IMR-90 (cell line): ENCODE measurements around the gene DYRK3. TPM values are rescaled to one million over a fixed set of nuclear protein-coding genes. Genes with fewer than 3 reads are reported as not detected.
A peak's percentile ranks its signal among the peaks of the same experiment; 100 is the strongest.

Experiments used
- ELK1 ChIP-seq: fragments of 150-350 bp; IDR thresholded peaks from 2 replicates; pipeline ENCODE4 v1.6.1; 2016; ENCODE audit warnings: low read depth, mild to moderate bottlenecking, low read length, moderate library complexity, borderline replicate concordance
- POLR2A ChIP-seq: IDR thresholded peaks from 2 replicates; pipeline ENCODE4 v1.6.1; 2012; ENCODE audit warnings: mild to moderate bottlenecking, low read depth, low read length
- RFX5 ChIP-seq: IDR thresholded peaks from 2 replicates; pipeline ENCODE4 v1.8.0; 2012; ENCODE audit warnings: low read depth, mild to moderate bottlenecking, low read length, moderate library complexity
- polyA plus RNA-seq, 3 experiments: library from polyadenylated mRNA; depleted of rRNA; stranded (reverse); fragments of >200 nt; gene quantifications; 2 replicates each; pipeline ENCODE4 v1.2.3, GENCODE V29; 2012; ENCODE audit warnings: low replicate concordance in 1 of 3
- total RNA-seq: library from RNA; depleted of rRNA; stranded (reverse); fragments of >200 nt; gene quantifications from 2 replicates; pipeline ENCODE4 v1.2.3, GENCODE V29; 2012

DYRK3 gene
- total and polyA plus RNA-seq, 2 of the 4 experiments (the other 2 are of a cell fraction): 5.5 to 22.0 TPM

GRCh38 chr1:206685769-206686477 is 50.6 kb downstream of the DYRK3 start (continued):
- TF ChIP-seq ELK1 (no peak), POLR2A (peak; percentile 93), RFX5 (no peak)
